HG03378 (cell line): Measurements from ENCODE around the gene MAFB.

Source experiments
- ATAC-seq: cut with Tn5 transposase; IDR thresholded peaks from one replicate; pipeline ENCODE4 v1.9.1; 2021; ENCODE audit warnings: mild to moderate bottlenecking, moderate library complexity; ENCODE audit not compliant: unreplicated experiment

Gene MAFB

GRCh38 chr20:40663304-40663790, 25.7 kb downstream of the MAFB start:
- no peak for ATAC-seq

GRCh38 chr20:40659567-40659966, 29.5 kb downstream of the MAFB start:
- no peak for ATAC-seq

DNA sequence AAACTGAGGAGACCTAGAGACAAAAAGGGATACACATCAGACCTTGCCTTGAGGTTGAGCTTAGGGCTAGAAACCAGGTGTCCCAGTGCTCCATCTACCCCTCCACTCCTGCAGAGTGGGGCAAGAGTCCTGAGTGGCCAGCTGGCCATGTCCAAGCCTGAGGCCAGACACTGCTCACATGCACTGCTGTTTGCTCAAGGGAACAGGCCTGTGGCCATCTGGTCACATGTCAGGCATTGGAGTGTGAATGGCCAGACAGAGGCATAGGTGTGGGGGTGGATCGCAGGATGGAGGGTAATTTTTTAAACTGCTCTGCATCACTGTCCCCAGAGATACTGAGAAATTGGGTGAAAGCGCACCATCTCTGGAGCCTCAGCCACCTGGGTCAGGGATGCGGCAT, 30.5 kb downstream of the MAFB start:
- ATAC-seq, result no peak

DNA sequence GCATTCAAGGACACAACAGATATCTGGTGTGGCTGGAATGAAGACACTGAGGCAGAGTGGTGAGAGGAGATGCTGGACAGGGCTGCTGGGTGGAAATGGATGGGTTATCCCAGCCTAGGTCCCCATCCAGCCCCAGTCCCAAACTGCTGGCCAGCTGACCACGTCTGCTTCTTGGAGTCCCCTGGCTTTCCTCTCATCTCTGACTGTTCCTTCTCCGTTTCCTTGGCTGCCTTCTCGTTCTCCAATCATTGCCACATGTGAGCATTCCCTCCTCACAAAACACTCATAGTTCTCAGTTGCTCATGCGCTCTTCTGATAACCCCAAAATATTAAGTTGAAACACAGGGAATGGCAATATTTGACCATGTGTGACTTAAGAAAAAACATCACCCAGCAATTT, 31.5 kb downstream of the MAFB start:
- ATAC-seq, result no peak

GRCh38 chr20:40655451-40655850, 33.6 kb downstream of the MAFB start:
- ATAC-seq, result no peak

DNA sequence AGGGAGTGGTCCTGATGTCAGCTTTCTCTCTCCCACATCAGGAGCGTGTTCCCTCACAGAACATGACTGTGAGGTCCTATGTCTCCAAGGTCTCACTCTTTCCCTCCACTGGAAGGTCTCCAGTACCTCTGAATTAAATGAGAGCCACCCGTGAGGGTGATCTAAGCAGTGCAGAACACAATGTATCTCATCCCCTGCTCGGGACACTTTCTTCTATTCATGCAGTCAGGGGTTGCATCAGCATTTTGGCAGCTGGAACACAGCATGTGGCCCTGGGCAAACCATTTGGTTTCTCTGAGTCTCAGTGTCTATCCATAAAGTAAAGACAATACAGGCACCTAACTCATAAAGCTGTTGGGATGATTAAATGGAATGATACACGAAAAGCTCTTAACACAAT, 34.2 kb downstream of the MAFB start:
- no peak for ATAC-seq

DNA sequence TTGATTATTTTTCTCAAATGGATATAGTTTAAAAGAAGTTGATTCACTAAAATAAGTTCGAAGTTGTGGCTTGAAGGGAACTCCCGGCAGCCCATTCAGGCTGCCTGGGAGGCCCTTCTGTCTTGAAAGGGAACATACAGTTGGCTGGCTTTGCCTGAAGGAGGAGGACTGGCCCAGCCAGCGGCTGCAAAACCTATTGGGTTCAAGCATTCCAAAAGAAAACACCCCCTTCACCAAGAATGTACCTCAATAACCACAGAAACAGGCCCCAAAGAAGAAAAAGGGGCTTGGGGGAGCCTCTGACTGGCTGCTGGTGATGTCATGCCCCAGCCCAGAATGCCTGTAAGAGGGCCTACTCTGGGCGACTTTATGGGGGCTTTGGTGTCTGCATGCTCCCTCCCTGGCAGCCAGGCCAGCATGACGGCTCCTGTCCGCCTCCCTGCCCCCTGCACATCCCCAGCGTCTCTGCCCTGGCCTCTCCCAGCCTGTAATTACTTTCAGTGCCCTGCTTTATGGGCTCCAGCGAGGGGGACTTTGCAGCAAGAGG, 36.5 kb downstream of the MAFB start:
- no peak for ATAC-seq

GRCh38 chr20:40651151-40651550, 37.9 kb downstream of the MAFB start:
- ATAC-seq, result no peak

DNA sequence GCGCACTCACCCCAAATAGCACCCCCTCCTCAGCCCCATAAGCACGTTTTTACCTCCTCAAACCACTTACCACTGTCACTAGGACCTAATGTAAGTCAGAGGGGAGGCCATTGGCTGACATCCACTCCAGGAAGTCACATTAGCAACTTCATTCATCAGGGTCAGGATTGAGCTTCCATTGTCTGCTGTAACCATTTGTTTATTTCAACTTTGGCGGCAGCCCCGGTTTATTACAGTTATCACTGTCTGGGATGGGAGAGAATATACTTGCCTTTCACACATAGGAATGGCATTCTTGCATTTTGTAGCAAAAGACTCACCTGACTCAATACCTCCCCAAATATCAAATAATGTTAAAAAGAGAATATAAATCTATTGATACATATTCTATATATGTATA, 38.3 kb downstream of the MAFB start:
- no peak for ATAC-seq

DNA sequence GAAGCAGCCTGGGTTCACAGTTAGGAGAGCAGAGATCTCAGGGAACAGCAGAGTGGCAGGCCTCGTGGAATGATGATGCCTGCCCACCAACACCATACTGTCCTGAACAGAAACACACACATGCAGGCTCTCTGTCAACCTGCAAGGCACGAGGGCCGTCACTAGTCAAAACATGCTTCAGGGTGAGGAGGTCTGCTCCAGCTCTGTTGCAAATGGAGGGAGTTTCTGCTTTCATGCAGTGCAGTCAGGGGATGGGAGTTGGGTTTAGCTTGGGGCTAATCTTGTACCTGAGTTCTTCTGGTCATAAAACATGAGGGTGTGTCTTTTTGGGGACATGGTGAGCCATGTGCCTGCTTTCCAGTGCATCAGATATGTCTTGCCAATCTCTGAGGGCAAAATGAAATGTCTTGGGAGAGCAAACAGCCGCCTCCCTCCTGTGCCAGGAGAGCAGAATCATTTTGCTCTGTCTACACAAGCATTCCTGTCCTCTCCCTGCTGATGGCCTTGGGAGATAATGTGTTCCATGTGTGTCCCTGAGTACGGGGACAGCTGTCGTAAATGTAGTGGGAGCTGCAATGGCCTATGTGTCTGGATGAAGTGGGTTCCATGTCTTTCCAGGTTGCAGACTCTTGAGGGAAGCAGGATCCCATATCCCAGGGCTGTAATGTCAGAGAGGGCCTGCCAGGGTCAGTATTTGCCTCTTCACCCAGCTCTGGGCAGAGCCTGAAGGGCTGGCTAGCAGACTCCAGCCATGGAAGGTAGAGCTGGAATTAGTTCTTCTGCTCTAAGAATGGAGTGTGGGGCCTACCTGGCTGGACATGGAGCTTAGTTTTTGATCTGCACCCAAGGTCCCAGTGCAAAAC, 40.6 kb downstream of the MAFB start:
- ATAC-seq, result no peak

DNA sequence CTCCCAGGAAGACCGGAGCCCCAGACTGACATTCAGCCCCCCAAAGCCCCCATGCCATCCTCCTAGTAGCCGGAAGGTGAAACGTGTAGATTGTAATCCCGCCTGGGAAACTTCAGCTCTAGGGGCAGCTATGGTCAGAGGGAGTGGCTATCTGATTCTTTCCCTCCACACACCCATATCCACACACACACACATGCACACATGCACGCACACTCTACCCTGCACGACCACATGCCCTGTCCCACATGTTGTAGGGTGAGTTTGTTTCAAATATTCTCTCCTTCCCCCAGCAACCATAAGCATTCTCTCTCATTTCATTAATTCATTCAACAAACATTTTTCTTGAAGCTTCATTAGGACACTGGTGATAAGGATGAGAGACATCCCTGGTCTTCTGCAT, 42.2 kb downstream of the MAFB start:
- no peak for ATAC-seq

DNA sequence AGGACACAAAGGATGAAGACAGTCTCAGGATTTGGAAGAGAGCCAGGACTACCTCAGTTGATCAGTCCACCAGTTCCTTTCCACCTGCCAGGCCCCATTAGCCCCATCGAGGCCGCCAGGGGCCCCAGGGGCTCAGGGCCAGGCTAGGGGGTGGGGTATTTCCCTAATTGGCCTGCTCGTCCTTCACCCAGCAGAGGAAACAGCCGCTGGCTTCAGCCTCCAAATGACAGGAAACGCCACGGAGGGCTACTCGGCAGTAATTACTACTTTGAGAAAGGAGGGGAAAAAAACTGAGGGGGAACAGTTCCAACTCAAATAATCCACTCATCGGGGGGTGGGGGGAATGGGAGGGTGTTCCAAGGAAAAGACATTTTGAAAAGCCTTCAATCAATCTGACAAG, 42.7 kb downstream of the MAFB start:
- ATAC-seq, result no peak

DNA sequence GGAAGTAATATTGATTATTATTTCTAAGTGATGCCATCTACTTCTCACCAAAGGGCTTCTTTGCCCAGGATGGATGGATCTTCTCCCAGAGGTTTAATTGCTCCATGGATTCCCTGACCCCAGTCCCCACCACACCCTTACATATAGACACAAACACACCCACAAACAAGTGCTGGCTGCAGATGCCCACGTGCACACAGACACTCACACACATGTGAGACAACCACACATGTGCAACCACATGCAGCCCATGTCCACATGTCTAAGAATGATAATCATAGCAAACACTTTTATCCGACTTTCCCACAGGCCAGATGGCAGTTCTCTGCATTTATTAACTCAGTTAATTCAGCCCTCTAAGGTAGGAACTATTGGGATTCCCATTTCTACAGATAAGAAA, 44.2 kb downstream of the MAFB start:
- no peak for ATAC-seq

DNA sequence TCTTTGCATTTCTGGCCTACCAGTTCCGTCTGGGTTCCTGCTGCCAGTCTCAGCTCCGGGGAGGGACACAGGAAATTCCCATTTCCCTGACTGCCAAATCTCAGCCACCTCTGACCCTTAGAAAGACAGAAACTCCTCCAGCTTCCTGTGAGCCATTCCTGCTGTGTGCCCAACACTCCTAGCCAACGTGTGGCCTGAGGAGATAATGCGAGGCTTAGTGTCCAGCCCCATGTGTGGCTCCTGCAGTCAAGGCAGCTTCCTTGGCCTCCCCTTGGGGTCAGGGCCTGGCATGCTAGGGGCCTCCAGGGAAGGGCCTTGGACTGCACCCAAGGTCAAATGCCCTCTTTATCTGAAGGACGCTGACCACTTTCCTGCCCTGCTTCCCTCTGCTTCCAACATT, 45.1 kb downstream of the MAFB start:
- ATAC-seq, result no peak

DNA sequence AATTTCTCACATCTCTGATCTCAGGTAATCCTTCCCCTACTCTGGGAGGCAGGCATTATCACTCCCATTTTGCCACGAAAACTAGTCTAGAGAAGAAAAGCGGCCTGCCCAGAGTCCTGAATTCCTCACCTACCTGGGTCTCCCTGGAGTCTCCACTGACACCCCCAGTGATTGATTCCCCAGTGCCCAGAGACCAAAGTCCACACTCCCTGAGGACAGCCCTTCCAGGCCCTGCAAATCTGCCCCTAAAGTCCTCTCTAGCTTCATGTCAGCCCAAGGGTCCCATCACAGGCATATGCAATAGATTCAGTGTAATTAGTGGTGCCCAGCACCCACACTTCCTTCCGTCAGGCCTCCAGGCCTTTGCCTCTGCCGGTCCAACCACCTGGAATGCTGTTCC, 47.2 kb downstream of the MAFB start:
- ATAC-seq, result no peak

- no peak for ATAC-seq
Observed at GRCh38 chr20:40641202-40641601, 47.8 kb downstream of the MAFB start.

- no peak for ATAC-seq
Observed at GRCh38 chr20:40640667-40641066, 48.4 kb downstream of the MAFB start.

- no peak for ATAC-seq
Observed at GRCh38 chr20:40639676-40640355, 49.2 kb downstream of the MAFB start.

DNA sequence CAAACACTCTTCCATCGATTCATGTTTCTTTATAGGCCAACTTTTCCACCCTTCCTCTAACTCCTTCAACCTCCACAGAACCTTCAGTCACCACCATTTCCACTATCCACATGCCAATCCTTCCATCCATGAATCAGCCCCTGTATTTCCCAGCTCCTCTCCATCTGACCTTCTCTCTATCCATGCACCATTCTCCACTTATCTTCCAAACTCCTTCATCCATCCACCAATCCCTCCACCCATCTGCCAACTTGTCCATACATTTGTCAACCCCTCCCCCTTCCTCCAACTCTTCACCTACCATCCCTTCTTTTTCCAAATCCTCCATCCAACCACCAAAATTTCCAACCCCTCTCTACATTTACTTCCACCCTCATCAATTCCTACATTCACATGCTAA, 49.9 kb downstream of the MAFB start:
- ATAC-seq, result no peak

DNA sequence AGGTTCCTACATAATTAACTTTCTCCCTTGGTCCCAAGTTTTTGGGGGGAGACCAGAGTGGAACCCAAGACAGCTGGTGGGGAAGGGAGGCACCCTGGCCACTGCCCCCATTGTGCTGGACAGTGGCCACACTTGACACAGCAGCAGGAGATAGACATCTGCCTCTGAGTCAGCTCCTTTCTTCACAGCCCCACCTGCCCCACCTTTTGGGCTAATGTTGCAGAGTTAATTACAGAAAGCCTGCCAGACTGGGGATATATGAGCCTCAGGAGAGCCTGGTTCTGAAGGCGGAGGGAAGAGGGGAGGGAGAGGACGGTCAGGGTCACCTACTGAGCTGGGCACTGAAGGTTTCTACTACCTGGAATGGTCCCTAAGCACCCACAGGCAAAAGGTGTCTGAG, 50.6 kb downstream of the MAFB start:
- no peak for ATAC-seq

- ATAC-seq, result no peak
Observed at GRCh38 chr20:40637176-40637575, 51.9 kb downstream of the MAFB start.

DNA sequence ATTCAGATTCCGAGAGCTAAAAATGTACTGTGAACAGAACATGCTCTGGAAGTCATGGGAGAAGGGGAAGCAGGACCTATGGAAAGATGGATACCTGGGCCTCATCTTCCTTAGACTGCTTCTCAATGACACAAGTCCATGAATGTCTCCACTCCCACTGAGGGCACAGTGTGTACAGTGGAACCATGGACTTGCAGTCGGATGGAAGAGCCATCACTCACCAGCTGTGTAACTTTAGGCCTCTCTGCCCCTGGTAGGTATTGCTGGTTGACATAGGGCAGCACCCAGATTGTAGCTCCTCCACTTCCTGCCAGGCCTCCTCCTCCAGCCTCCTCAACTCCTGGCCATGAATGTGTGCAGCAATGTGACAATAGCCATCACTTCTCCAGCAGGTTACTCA, 52.5 kb downstream of the MAFB start:
- no peak for ATAC-seq
